CD4-positive, CD25-positive, alpha-beta regulatory T cell (primary cell): Measurements from ENCODE around the gene SYPL2. TPM values are rescaled to one million over a fixed set of nuclear protein-coding genes. Genes with fewer than 3 reads are reported as not detected.

Experiments
- polyA plus RNA-seq, 4 donors: library from polyadenylated mRNA; unstranded; fragments of 300-500 nt; fragmentation: Illumina TruSeq; gene quantifications; one replicate each; pipeline ENCODE4 v1.2.3, GENCODE V29; 2021
- total RNA-seq: library from RNA; stranded (reverse); gene quantifications from one replicate; pipeline ENCODE4 v1.2.3, GENCODE V29; 2022

Gene SYPL2
- total and polyA plus RNA-seq, 5 donors from 2014 or later = not detected

Other genes starting within 250 kb of the SYPL2 start
- gene CELSR2, start 217.0 kb upstream of the SYPL2 start, total RNA-seq = 2.5 TPM
- under 1 TPM; 0.02 to 0.24 (median 0.11) TPM for gene CELSR2, start 217.0 kb upstream of the SYPL2 start, polyA plus RNA-seq
- 0.74 TPM for gene PSRC1, start 183.4 kb upstream of the SYPL2 start, total RNA-seq
- 1 to 10 TPM in 1 of 4 donors, under 1 TPM in 3; 0.14 to 1.0 (median 0.38) TPM for gene PSRC1, start 183.4 kb upstream of the SYPL2 start, polyA plus RNA-seq
- gene MYBPHL, start 159.5 kb upstream of the SYPL2 start, total RNA-seq = not detected
- gene MYBPHL, start 159.5 kb upstream of the SYPL2 start, polyA plus RNA-seq = not detected
- gene SORT1, start 68.6 kb upstream of the SYPL2 start, total RNA-seq = 0.86 TPM
- not detected for gene SORT1, start 68.6 kb upstream of the SYPL2 start, polyA plus RNA-seq
- gene PSMA5, start 40.1 kb upstream of the SYPL2 start, total RNA-seq = 61.5 TPM
- gene PSMA5, start 40.1 kb upstream of the SYPL2 start, polyA plus RNA-seq = 100 to 1,000 TPM; 121 to 207 (median 153) TPM
- gene ATXN7L2, start 17.4 kb downstream of the SYPL2 start, total RNA-seq = 13.2 TPM
- 1 to 10 TPM; 4.7 to 8.0 (median 5.6) TPM for gene ATXN7L2, start 17.4 kb downstream of the SYPL2 start, polyA plus RNA-seq
- gene CYB561D1, start 27.5 kb downstream of the SYPL2 start, total RNA-seq = 30.7 TPM
- gene CYB561D1, start 27.5 kb downstream of the SYPL2 start, polyA plus RNA-seq = 10 to 100 TPM; 11.5 to 22.7 (median 18.7) TPM
- gene AMIGO1, start 43.2 kb downstream of the SYPL2 start, total RNA-seq = 6.6 TPM
- 10 to 100 TPM in 3 of 4 donors, 1 to 10 TPM in 1; 5.2 to 17.1 (median 11.8) TPM for gene AMIGO1, start 43.2 kb downstream of the SYPL2 start, polyA plus RNA-seq
- 0.20 TPM for gene GPR61, start 73.3 kb downstream of the SYPL2 start, total RNA-seq
- gene GPR61, start 73.3 kb downstream of the SYPL2 start, polyA plus RNA-seq = under 1 TPM in 2 of 4 donors, not detected in 2; 0.43 TPM
- gene GNAI3, start 82.1 kb downstream of the SYPL2 start, total RNA-seq = 7.4 TPM
- gene GNAI3, start 82.1 kb downstream of the SYPL2 start, polyA plus RNA-seq = 10 to 100 TPM in 2 of 4 donors, 1 to 10 TPM in 2; 9.4 to 10.3 (median 9.9) TPM
- not detected for gene GNAT2, start 153.1 kb downstream of the SYPL2 start, total RNA-seq
- under 1 TPM in 1 of 4 donors, not detected in 3; 0.40 TPM for gene GNAT2, start 153.1 kb downstream of the SYPL2 start, polyA plus RNA-seq
- gene AMPD2, start 153.3 kb downstream of the SYPL2 start, total RNA-seq = 203 TPM
- 10 to 100 TPM; 23.3 to 30.9 (median 26.7) TPM for gene AMPD2, start 153.3 kb downstream of the SYPL2 start, polyA plus RNA-seq
- 14.4 TPM for gene GSTM4, start 189.6 kb downstream of the SYPL2 start, total RNA-seq
- 10 to 100 TPM in 3 of 4 donors, 1 to 10 TPM in 1; 2.2 to 31.4 (median 17.6) TPM for gene GSTM4, start 189.6 kb downstream of the SYPL2 start, polyA plus RNA-seq
- gene GSTM2, start 201.5 kb downstream of the SYPL2 start, total RNA-seq = 36.2 TPM
- 10 to 100 TPM in 2 of 4 donors, 1 to 10 TPM in 2; 8.0 to 11.9 (median 10.4) TPM for gene GSTM2, start 201.5 kb downstream of the SYPL2 start, polyA plus RNA-seq
- 18.7 TPM for gene GSTM1, start 221.3 kb downstream of the SYPL2 start, total RNA-seq
- gene GSTM1, start 221.3 kb downstream of the SYPL2 start, polyA plus RNA-seq = 100 to 1,000 TPM in 1 of 4 donors, 10 to 100 TPM in 2, not detected in 1; 38.8 to 123 (median 53.4) TPM
- gene GSTM5, start 245.7 kb downstream of the SYPL2 start, total RNA-seq = not detected
- gene GSTM5, start 245.7 kb downstream of the SYPL2 start, polyA plus RNA-seq = not detected